ENCODE results near the gene IRAG1. TPM values are rescaled to one million over a fixed set of nuclear protein-coding genes. Genes with fewer than 3 reads are reported as not detected.

The IRAG1 gene
- total RNA-seq, 1 experiment from 2014 or later = 0.21 TPM

GRCh38 chr11:10666556-10667520, 26.7 kb downstream of the IRAG1 start:
- Histone ChIP-seq H3K4me3 (ENCODE audit: low read depth in 2 of 2, low read length in 2 of 2) (no peak overlapping the region), H3K36me3 (ENCODE audit: control insufficient read depth, insufficient read depth, low read length) (no peaks in the 10 kb centered on the region), H3K27me3 (ENCODE audit: control insufficient read depth, insufficient read depth, low read length) (no peaks in the 10 kb centered on the region), H3K9me3 (ENCODE audit: control insufficient read depth, insufficient read depth, low read depth, low read length) (no peaks in the 10 kb centered on the region), H3K4me1 (ENCODE audit: control insufficient read depth, insufficient read depth, low read length) (peaks cover 27% of the 10 kb centered on the region), H3K27ac (ENCODE audit: low read length) (peak overlapping the region; percentile 62)
- intact Hi-C loops (cut with micrococcal nuclease; ENCODE audit: unreplicated experiment) (no loop called here), in situ Hi-C loops (cut with HindIII; ENCODE audit: low pct_unique_long_range_greater_than_20kb, low sequenced_read_pairs) (no loop called here)
- CTCF ChIA-PET = interaction anchor here (0.6 kb wide), 1 partner anchor 36 kb away, joined by 3 read pairs; no protein-coding TSS in a partner anchor
- ATAC-seq (no peak), DNase-seq (ENCODE audit: low read depth, low spot score) (no peak)
- no TSS peak for BruUV-seq (replicated peaks)
- POLR2A ChIA-PET = no interaction called here
- TF ChIP-seq REST (IDR thresholded peaks at IDR 0.05; ENCODE audit: insufficient read depth in 1 of 2, low read depth in 2 of 2, low read length in 1 of 2) (no peak), SIN3A (IDR thresholded peaks at IDR 0.05; ENCODE audit: borderline replicate concordance, insufficient read depth, low read depth, low read length) (no peak), POLR2AphosphoS5 (IDR thresholded peaks at IDR 0.05; ENCODE audit: low read depth, low read length) (no peak), CTCF (IDR thresholded peaks at IDR 0.05) (no peak), TCF7L2 (IDR thresholded peaks at IDR 0.05; ENCODE audit: low read depth, low read length) (no peak)

GRCh38 chr11:10664496-10664895, 29.1 kb downstream of the IRAG1 start:
- peaks cover 21% of the 10 kb centered on the region for H3K4me1 ChIP-seq (ENCODE audit: control insufficient read depth, insufficient read depth, low read length)

More at GRCh38 chr11:10664496-10664895, 29.1 kb downstream of the IRAG1 start:
- Histone ChIP-seq H3K9me3 (ENCODE audit: control insufficient read depth, insufficient read depth, low read depth, low read length) (no peaks in the 10 kb centered on the region), H3K27ac (ENCODE audit: low read length) (no peak overlapping the region), H3K4me3 (ENCODE audit: low read depth in 2 of 2, low read length in 2 of 2) (no peak overlapping the region), H3K36me3 (ENCODE audit: control insufficient read depth, insufficient read depth, low read length) (no peaks in the 10 kb centered on the region), H3K27me3 (ENCODE audit: control insufficient read depth, insufficient read depth, low read length) (no peaks in the 10 kb centered on the region)
- intact Hi-C loops (cut with micrococcal nuclease; ENCODE audit: unreplicated experiment) (no loop called here), in situ Hi-C loops (cut with HindIII; ENCODE audit: low pct_unique_long_range_greater_than_20kb, low sequenced_read_pairs) (no loop called here)
- POLR2A ChIA-PET = no interaction called here
- no peak for TF ChIP-seq SIN3A (IDR thresholded peaks at IDR 0.05; ENCODE audit: borderline replicate concordance, insufficient read depth, low read depth, low read length)
- TF ChIP-seq POLR2AphosphoS5 (IDR thresholded peaks at IDR 0.05; ENCODE audit: low read depth, low read length) = no peak
- TF ChIP-seq CTCF (IDR thresholded peaks at IDR 0.05) = no peak
- TF ChIP-seq REST (IDR thresholded peaks at IDR 0.05; ENCODE audit: insufficient read depth in 1 of 2, low read depth in 2 of 2, low read length in 1 of 2) = no peak
- DNase-seq (ENCODE audit: low read depth, low spot score) (no peak), ATAC-seq (no peak)
- CTCF ChIA-PET = interaction anchor here (0.6 kb wide), 1 partner anchor 13 kb away, joined by 3 read pairs; no protein-coding TSS in a partner anchor
- BruUV-seq (replicated peaks) = no TSS peak
